SW480 (cell line): ENCODE measurements around the gene CCK.

ENCODE experiments used
- DNase-seq: peaks from one replicate; pipeline ENCODE4 v3.0.0-alpha.2; 2016; ENCODE audit warnings: low spot score

CCK gene

GRCh38 chr3:42267878-42268277 is 1.9 kb upstream of the CCK start:
- DNase-seq: no peak

GRCh38 chr3:42265059-42265991 is 660 bp downstream of the CCK start:
- DNase-seq: no peak

GRCh38 chr3:42264399-42265058 is 1.5 kb downstream of the CCK start:
- DNase-seq: no peak

GRCh38 chr3:42263354-42264346 is 2.3 kb downstream of the CCK start:
- DNase-seq: no peak

GRCh38 chr3:42262525-42262924 is 3.5 kb downstream of the CCK start:
- DNase-seq: no peak

GRCh38 chr3:42257007-42257406 is 9.0 kb downstream of the CCK start:
- no peak for DNase-seq

GRCh38 chr3:42256135-42256819 is 9.7 kb downstream of the CCK start:
- DNase-seq: peak; percentile 92

- peak; percentile 58 for DNase-seq
These were observed 11.4 kb downstream of the CCK start for GRCh38 chr3:42254566-42254965.

- no peak for DNase-seq
These were observed 15.2 kb downstream of the CCK start for GRCh38 chr3:42250761-42251160.

GRCh38 chr3:42247576-42248027 is 18.4 kb downstream of the CCK start:
- peak; percentile 78 for DNase-seq

GRCh38 chr3:42246091-42246490 is 19.9 kb downstream of the CCK start:
- DNase-seq: no peak

- DNase-seq: no peak
These were observed 29.4 kb downstream of the CCK start for GRCh38 chr3:42236611-42237010.

- no peak for DNase-seq
These were observed 30.5 kb downstream of the CCK start for GRCh38 chr3:42235532-42235931.

GRCh38 chr3:42230860-42231259 is 35.1 kb downstream of the CCK start:
- no peak for DNase-seq

GRCh38 chr3:42229942-42230688 is 35.9 kb downstream of the CCK start:
- peak; percentile 60 for DNase-seq

- DNase-seq: no peak
These were observed 36.6 kb downstream of the CCK start for GRCh38 chr3:42229266-42229941.

GRCh38 chr3:42228796-42229195 is 37.2 kb downstream of the CCK start:
- peak; percentile 37 for DNase-seq

GRCh38 chr3:42226470-42227425 is 39.2 kb downstream of the CCK start:
- no peak for DNase-seq
